NAMALWA (cell line): ENCODE data around the gene CCNB1IP1.
A peak's percentile ranks its signal among the peaks of the same experiment; 100 is the strongest.
"Not testable (repeated sequence)": the region's sequence is repeated elsewhere in the genome, so short reads cannot be mapped to it uniquely, and the experiment has no call there.

Experiments
- DNase-seq: peaks from one replicate; pipeline ENCODE4 v3.0.0-alpha.2; 2015; ENCODE audit warnings: low spot score

CCNB1IP1 gene

GRCh38 chr14:20332788-20333493 is at the start of gene CCNB1IP1:
Gene CCNB1IP1 (minus strand): TSS chr14:20333279. CDS start chr14:20316523, 16,756 bp downstream.
- peak; percentile 89 for DNase-seq

- no peak for DNase-seq
Measured at GRCh38 chr14:20382526-20382925, 49.4 kb upstream of the CCNB1IP1 start.

GRCh38 chr14:20381341-20381740 is 48.3 kb upstream of the CCNB1IP1 start:
- DNase-seq: no peak

GRCh38 chr14:20380681-20381080 is 47.6 kb upstream of the CCNB1IP1 start:
- DNase-seq: no peak

GRCh38 chr14:20379743-20380142 is 46.7 kb upstream of the CCNB1IP1 start:
- DNase-seq: no peak

GRCh38 chr14:20377171-20377570 is 44.1 kb upstream of the CCNB1IP1 start:
- DNase-seq: no peak

- DNase-seq: no peak
Measured at GRCh38 chr14:20376071-20376588, 43.1 kb upstream of the CCNB1IP1 start.

- DNase-seq: no peak
Measured at GRCh38 chr14:20375471-20375870, 42.4 kb upstream of the CCNB1IP1 start.

GRCh38 chr14:20372796-20373195 is 39.7 kb upstream of the CCNB1IP1 start:
- no peak for DNase-seq

GRCh38 chr14:20365928-20366327 is 32.8 kb upstream of the CCNB1IP1 start:
- no peak for DNase-seq

GRCh38 chr14:20358474-20358873 is 25.4 kb upstream of the CCNB1IP1 start:
- not testable (repeated sequence) for DNase-seq

- no peak for DNase-seq
Measured at GRCh38 chr14:20356422-20356821, 23.3 kb upstream of the CCNB1IP1 start.

GRCh38 chr14:20350860-20351259 is 17.8 kb upstream of the CCNB1IP1 start:
- DNase-seq: no peak

- no peak for DNase-seq
Measured at GRCh38 chr14:20350282-20350681, 17.2 kb upstream of the CCNB1IP1 start.

GRCh38 chr14:20347747-20348146 is 14.7 kb upstream of the CCNB1IP1 start:
- no peak for DNase-seq

GRCh38 chr14:20346713-20347112 is 13.6 kb upstream of the CCNB1IP1 start:
- no peak for DNase-seq

- no peak for DNase-seq
Measured at GRCh38 chr14:20345366-20345765, 12.3 kb upstream of the CCNB1IP1 start.

- DNase-seq: no peak
Measured at GRCh38 chr14:20343862-20344220, 10.8 kb upstream of the CCNB1IP1 start.

GRCh38 chr14:20343092-20343861 is 10.2 kb upstream of the CCNB1IP1 start, which contains the start of gene PARP2:
Gene PARP2 (plus strand): TSS chr14:20343635. CDS start chr14:20343642, 7 bp downstream.
- peak; percentile 100 for DNase-seq

- no peak for DNase-seq
Measured at GRCh38 chr14:20341646-20342045, 8.6 kb upstream of the CCNB1IP1 start.

GRCh38 chr14:20341032-20341431 is 8.0 kb upstream of the CCNB1IP1 start:
- DNase-seq: not testable (repeated sequence)

- DNase-seq: no peak
Measured at GRCh38 chr14:20334017-20334416, 938 bp upstream of the CCNB1IP1 start.

GRCh38 chr14:20333494-20333841 is 389 bp upstream of the CCNB1IP1 start:
- no peak for DNase-seq
